Gastrocnemius medialis (tissue), 4 donors: ENCODE data around the gene MAD1L1.

ENCODE experiments used
- CTCF ChIP-seq, 5 experiments: fragments of 450-650 bp in 3 of 5; fragments of 200-600 bp in 2 of 5; sonication (generic) in 2 of 5; IDR thresholded peaks in 4 of 5; conservative IDR thresholded peaks in 1 of 5; 1 replicate in 4 of 5; 2 replicates in 1 of 5; pipeline ENCODE4 v1.5.1; 2016 to 2019; ENCODE audit warnings: antibody characterized with exemption in 5 of 5, mild to moderate bottlenecking in 3 of 5, moderate library complexity in 3 of 5
- POLR2A ChIP-seq, 2 donors: fragments of 450-650 bp; IDR thresholded peaks; one replicate each; pipeline ENCODE4 v1.6.1; 2017; ENCODE audit warnings: antibody characterized with exemption in 2 of 2, mild to moderate bottlenecking in 2 of 2, moderate library complexity in 2 of 2

- TF ChIP-seq CTCF (IDR thresholded peaks at IDR 0.05 in 4 of 5, conservative IDR thresholded peaks at IDR 0.05 in 1 of 5) (no peak), POLR2A (IDR thresholded peaks at IDR 0.05) (no peak)
Measured at GRCh38 chr7:2220506-2220905, 12.2 kb downstream of the MAD1L1 start.
